HG02970 (cell line): ENCODE measurements around the gene MAML2.

Experiments
- ATAC-seq: cut with Tn5 transposase; IDR thresholded peaks from one replicate; pipeline ENCODE4 v1.9.1; 2021; ENCODE audit warnings: mild to moderate bottlenecking, moderate library complexity, moderate number of reproducible peaks; ENCODE audit not compliant: unreplicated experiment, low FRiP score

The MAML2 gene

GRCh38 chr11:95999711-96000406, 343.1 kb downstream of the MAML2 start:
- no peak for ATAC-seq

- no peak for ATAC-seq
These were observed 346.3 kb downstream of the MAML2 start for GRCh38 chr11:95996621-95997235.

- ATAC-seq = no peak
These were observed 348.7 kb downstream of the MAML2 start for GRCh38 chr11:95994329-95994728.

- no peak for ATAC-seq
These were observed 349.3 kb downstream of the MAML2 start for GRCh38 chr11:95993438-95994298.

GRCh38 chr11:95991545-95991944, 351.4 kb downstream of the MAML2 start:
- ATAC-seq = no peak

- ATAC-seq = no peak
These were observed 351.9 kb downstream of the MAML2 start for GRCh38 chr11:95991101-95991500.

- ATAC-seq = no peak
These were observed 353.2 kb downstream of the MAML2 start for GRCh38 chr11:95989780-95990179.

GRCh38 chr11:95989076-95989605, 353.9 kb downstream of the MAML2 start:
- ATAC-seq = no peak

GRCh38 chr11:95985174-95985808, 357.7 kb downstream of the MAML2 start:
- ATAC-seq = no peak

- ATAC-seq = no peak
These were observed 358.9 kb downstream of the MAML2 start for GRCh38 chr11:95984072-95984471.

GRCh38 chr11:95977534-95978174, 365.3 kb downstream of the MAML2 start:
- no peak for ATAC-seq

GRCh38 chr11:95976550-95976949, 366.4 kb downstream of the MAML2 start:
- ATAC-seq = no peak

GRCh38 chr11:95975343-95975742, 367.7 kb downstream of the MAML2 start:
- ATAC-seq = no peak

GRCh38 chr11:95972060-95972459, 370.9 kb downstream of the MAML2 start:
- ATAC-seq = no peak

- no peak for ATAC-seq
These were observed 374.4 kb downstream of the MAML2 start for GRCh38 chr11:95968585-95968984.

- no peak for ATAC-seq
These were observed 378.7 kb downstream of the MAML2 start for GRCh38 chr11:95964281-95964680.

GRCh38 chr11:95961758-95962157, 381.2 kb downstream of the MAML2 start:
- no peak for ATAC-seq

GRCh38 chr11:95950905-95951304, 392.1 kb downstream of the MAML2 start:
- ATAC-seq = no peak

GRCh38 chr11:95948637-95949036, 394.4 kb downstream of the MAML2 start:
- ATAC-seq = no peak

GRCh38 chr11:95944623-95945022, 398.4 kb downstream of the MAML2 start:
- ATAC-seq = no peak
